A673 (cell line): ENCODE measurements around the gene DCP1B. TPM values are rescaled to one million over a fixed set of nuclear protein-coding genes. Genes with fewer than 3 reads are reported as not detected.
A peak's percentile ranks its signal among the peaks of the same experiment; 100 is the strongest.

Experiments used
- BruUV-seq: library from RNA; stranded (reverse); fragments of 400-500 nt; replicated peaks from 2 replicates; lab custom pipeline; 2021; lab: Mats Ljungman, UMichigan
- CTCF ChIA-PET: fragments of 300-600 bp; sonication (Branson Sonifier 250); formaldehyde crosslinking; loops from one replicate; lab custom pipeline; 2022; ENCODE audit warnings: antibody characterized with exemption; lab: Charles Lee
- POLR2A ChIA-PET: fragments of 300-600 bp; sonication (Branson Sonifier 250); formaldehyde crosslinking; loops from one replicate; lab custom pipeline; 2022; ENCODE audit warnings: antibody characterized with exemption; ENCODE audit not compliant: low non-redundant PET; lab: Charles Lee
- DNase-seq: peaks from one replicate; pipeline ENCODE4 v3.0.0-alpha.2; 2015; ENCODE audit warnings: low spot score
- H3K27ac ChIP-seq: fragments of 200-600 bp; sonication (generic); 2 replicates; pipeline ENCODE4 v1.5.1; 2016; ENCODE audit warnings: mixed run types, low read depth, mild to moderate bottlenecking, mixed read lengths, antibody characterized with exemption, low read length; ENCODE audit not compliant: poor library complexity, severe bottlenecking
- H3K27me3 ChIP-seq: fragments of 200-600 bp; sonication (generic); replicated peaks from 2 replicates; pipeline ENCODE4 v1.6.1; 2017; ENCODE audit warnings: mixed run types, low read depth, mild to moderate bottlenecking, mixed read lengths, antibody characterized with exemption, low read length; ENCODE audit not compliant: insufficient read depth, poor library complexity
- H3K36me3 ChIP-seq: fragments of 200-600 bp; sonication (generic); 2 replicates; pipeline ENCODE4 v1.6.1; 2016; ENCODE audit warnings: mixed run types, mild to moderate bottlenecking, mixed read lengths, antibody characterized with exemption, low read length; ENCODE audit not compliant: insufficient read depth, poor library complexity, severe bottlenecking
- H3K4me1 ChIP-seq: fragments of 200-600 bp; sonication (generic); 2 replicates; pipeline ENCODE4 v1.6.1; 2017; ENCODE audit warnings: mixed run types, mild to moderate bottlenecking, mixed read lengths, antibody characterized with exemption, low read length; ENCODE audit not compliant: insufficient read depth, poor library complexity, severe bottlenecking
- H3K4me3 ChIP-seq: fragments of 200-600 bp; sonication (generic); 2 replicates; pipeline ENCODE4 v1.5.1; 2016; ENCODE audit warnings: low read depth, mixed run types, mild to moderate bottlenecking, mixed read lengths, low read length; ENCODE audit not compliant: poor library complexity, severe bottlenecking
- H3K9me3 ChIP-seq: fragments of 200-600 bp; sonication (generic); 2 replicates; pipeline ENCODE4 v1.6.1; 2016; ENCODE audit warnings: mixed run types, low read depth, mild to moderate bottlenecking, mixed read lengths, antibody characterized with exemption, low read length; ENCODE audit not compliant: poor library complexity, severe bottlenecking
- EZH2 ChIP-seq: fragments of 200-600 bp; sonication (generic); IDR thresholded peaks from 2 replicates; pipeline ENCODE4 v1.6.1; 2017; ENCODE audit warnings: borderline replicate concordance, low read depth, mild to moderate bottlenecking, mixed read lengths, antibody characterized with exemption, low read length; ENCODE audit not compliant: poor library complexity, severe bottlenecking
- intact Hi-C: fragments of 100-400 bp; cut with micrococcal nuclease; formaldehyde crosslinking; loops from one replicate; pipeline ENCODE4 v1.10.0; 2022; ENCODE audit not compliant: unreplicated experiment
- total RNA-seq: library from RNA; stranded (reverse); gene quantifications from 2 replicates; pipeline ENCODE4 v1.2.3, GENCODE V29; 2021
- TF ChIP-seq, protein P1 (sequence below): fragments of 300-800, 200-600 bp; sonication (generic); conservative IDR thresholded peaks from 2 replicates; pipeline ENCODE4 v1.5.1; 2017; ENCODE audit warnings: low read depth, mild to moderate bottlenecking, antibody characterized with exemption, low read length, moderate library complexity, mixed read lengths

DCP1B gene
- total RNA-seq, 1 experiment from 2014 or later, result 8.8 TPM

- POLR2A ChIA-PET, result no interaction called here
- Histone ChIP-seq H3K9me3 (no peaks in the 10 kb centered on the region), H3K36me3 (no peaks in the 10 kb centered on the region), H3K27ac (no peak overlapping the region), H3K4me3 (peak overlapping the region; percentile 46), H3K4me1 (no peaks in the 10 kb centered on the region), H3K27me3 (peaks cover 46% of the 10 kb centered on the region)
- TF ChIP-seq EZH2, result no peak
- TF ChIP-seq, protein P1, sequence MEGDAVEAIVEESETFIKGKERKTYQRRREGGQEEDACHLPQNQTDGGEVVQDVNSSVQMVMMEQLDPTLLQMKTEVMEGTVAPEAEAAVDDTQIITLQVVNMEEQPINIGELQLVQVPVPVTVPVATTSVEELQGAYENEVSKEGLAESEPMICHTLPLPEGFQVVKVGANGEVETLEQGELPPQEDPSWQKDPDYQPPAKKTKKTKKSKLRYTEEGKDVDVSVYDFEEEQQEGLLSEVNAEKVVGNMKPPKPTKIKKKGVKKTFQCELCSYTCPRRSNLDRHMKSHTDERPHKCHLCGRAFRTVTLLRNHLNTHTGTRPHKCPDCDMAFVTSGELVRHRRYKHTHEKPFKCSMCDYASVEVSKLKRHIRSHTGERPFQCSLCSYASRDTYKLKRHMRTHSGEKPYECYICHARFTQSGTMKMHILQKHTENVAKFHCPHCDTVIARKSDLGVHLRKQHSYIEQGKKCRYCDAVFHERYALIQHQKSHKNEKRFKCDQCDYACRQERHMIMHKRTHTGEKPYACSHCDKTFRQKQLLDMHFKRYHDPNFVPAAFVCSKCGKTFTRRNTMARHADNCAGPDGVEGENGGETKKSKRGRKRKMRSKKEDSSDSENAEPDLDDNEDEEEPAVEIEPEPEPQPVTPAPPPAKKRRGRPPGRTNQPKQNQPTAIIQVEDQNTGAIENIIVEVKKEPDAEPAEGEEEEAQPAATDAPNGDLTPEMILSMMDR, result 0 out of 2 replicates have a peak, but pooled peaks have one; percentile 18
- CTCF ChIA-PET, result interaction anchor here (1.0 kb wide), 1 partner anchor 112 kb away, joined by 5 read pairs; no protein-coding TSS in a partner anchor
- peak; percentile 21 for DNase-seq
- intact Hi-C loops, result no loop called here
- no TSS peak for BruUV-seq
Observed at GRCh38 chr12:2051700-2052621, 47.7 kb upstream of the DCP1B start.

DNA sequence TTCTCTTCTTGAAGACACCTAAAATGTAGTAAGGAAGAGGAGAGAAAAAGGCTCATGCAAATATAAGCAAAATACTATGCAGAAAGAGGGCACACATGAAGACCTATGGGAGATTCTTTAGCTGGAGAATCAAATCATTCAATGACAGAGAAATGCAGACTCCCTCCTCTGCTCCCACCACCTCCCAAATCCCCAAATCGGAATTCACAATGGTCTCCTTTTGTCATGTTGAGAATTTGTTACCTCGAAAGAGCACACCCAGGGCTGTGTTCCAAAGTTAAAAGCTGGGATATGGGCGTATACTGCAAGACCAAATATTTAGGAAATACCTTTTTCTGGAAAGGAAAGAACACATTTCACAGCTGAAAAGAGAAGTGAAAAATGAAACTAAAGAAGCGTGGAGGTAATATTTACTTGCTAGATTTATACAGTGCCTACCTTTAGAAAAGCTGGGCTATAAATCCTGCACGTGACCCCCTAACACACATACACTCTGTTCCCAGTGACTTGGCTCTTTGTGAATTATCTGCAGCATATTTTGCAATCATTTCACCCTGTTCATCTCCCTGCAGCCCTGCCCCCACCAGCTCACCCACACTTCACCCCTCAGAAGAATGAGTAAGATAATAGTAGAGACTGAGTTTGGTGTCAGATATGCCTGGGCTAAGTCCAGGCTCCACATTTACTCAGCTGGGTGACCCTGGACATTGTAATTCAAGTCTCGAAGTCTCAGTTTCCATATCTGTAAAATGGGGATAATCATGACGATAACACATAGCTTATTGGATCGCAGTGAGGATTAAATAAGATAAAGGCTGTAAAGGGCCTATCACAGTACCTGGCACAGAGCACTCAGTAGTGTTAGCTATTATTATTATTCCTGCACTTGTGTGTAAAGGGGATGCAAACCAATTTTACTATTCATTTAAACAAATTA lies 45.6 kb upstream of the DCP1B start:
- ChIA-PET CTCF (no interaction called here), POLR2A (interaction anchor here (0.6 to 0.7 kb wide), 2 partner anchors 18 to 68 kb away, joined by 3 read pairs; no protein-coding TSS in a partner anchor)
- H3K9me3 ChIP-seq, result no peaks in the 10 kb centered on the region
- H3K4me3 ChIP-seq, result no peak overlapping the region
- no TSS peak for BruUV-seq
- H3K27me3 ChIP-seq, result peaks cover 37% of the 10 kb centered on the region
- no peaks in the 10 kb centered on the region for H3K4me1 ChIP-seq
- intact Hi-C loops, result no loop called here
- no peaks in the 10 kb centered on the region for H3K36me3 ChIP-seq
- no peak overlapping the region for H3K27ac ChIP-seq
- DNase-seq, result no peak
- TF ChIP-seq, protein P1, result no peak
- TF ChIP-seq EZH2, result no peak

- CTCF ChIA-PET, result interaction anchor here (0.5 kb wide), 1 partner anchor 347 kb away, joined by 3 read pairs; no protein-coding TSS in a partner anchor
- intact Hi-C loops, result no loop called here
- POLR2A ChIA-PET, result no interaction called here
- no peak for DNase-seq
- H3K4me3 ChIP-seq, result no peak overlapping the region
- H3K36me3 ChIP-seq, result no peaks in the 10 kb centered on the region
- no peaks in the 10 kb centered on the region for H3K9me3 ChIP-seq
- BruUV-seq, result no TSS peak
- no peak overlapping the region for H3K27ac ChIP-seq
- TF ChIP-seq, protein P1, result no peak
- TF ChIP-seq EZH2, result no peak
- no peaks in the 10 kb centered on the region for H3K4me1 ChIP-seq
- H3K27me3 ChIP-seq, result peaks cover 23% of the 10 kb centered on the region
Observed at GRCh38 chr12:2047752-2048151, 43.5 kb upstream of the DCP1B start.
